RWPE2 (cell line): ENCODE measurements around the gene FABP2.
"Not testable (repeated sequence)": the region's sequence is repeated elsewhere in the genome, so short reads cannot be mapped to it uniquely, and the experiment has no call there.

ENCODE experiments used
- ATAC-seq: fragments of 200-7000 bp; cut with Tn5 transposase; 3 replicates; pipeline ENCODE4 v1.9.1; 2021; ENCODE audit warnings: low read depth
- DNase-seq: peaks from one replicate; pipeline ENCODE4 v3.0.0-alpha.2; 2020; ENCODE audit warnings: low spot score
- H3K27ac ChIP-seq: fragments of 450-650 bp; 2 replicates; pipeline ENCODE4 v1.5.1; 2017; ENCODE audit warnings: mild to moderate bottlenecking; ENCODE audit not compliant: poor library complexity, severe bottlenecking
- H3K27me3 ChIP-seq: fragments of 250-450 bp; sonication (Bioruptor Pico); 2 replicates; pipeline ENCODE4 v1.5.1; 2021; ENCODE audit warnings: mild to moderate bottlenecking, moderate library complexity; ENCODE audit not compliant: insufficient read depth, poor library complexity, severe bottlenecking
- H3K36me3 ChIP-seq: fragments of 250-450 bp; sonication (Bioruptor Pico); 2 replicates; pipeline ENCODE4 v1.5.1; 2020; ENCODE audit warnings: low read depth, mild to moderate bottlenecking, moderate library complexity
- H3K4me1 ChIP-seq: fragments of 250-450 bp; sonication (Bioruptor Pico); 2 replicates; pipeline ENCODE4 v1.5.1; 2021; ENCODE audit warnings: mild to moderate bottlenecking, moderate library complexity; ENCODE audit not compliant: insufficient read depth, poor library complexity, severe bottlenecking
- H3K4me3 ChIP-seq: fragments of 250-450 bp; sonication (Bioruptor Pico); 2 replicates; pipeline ENCODE4 v1.5.1; 2021; ENCODE audit warnings: mild to moderate bottlenecking, moderate library complexity; ENCODE audit not compliant: severe bottlenecking
- H3K9me3 ChIP-seq: fragments of 250-450 bp; sonication (Bioruptor Pico); 2 replicates; pipeline ENCODE4 v1.5.1; 2021; ENCODE audit warnings: mild to moderate bottlenecking, moderate library complexity; ENCODE audit not compliant: severe bottlenecking
- TF ChIP-seq, protein P1 (sequence below): fragments of 450-650 bp; IDR thresholded peaks from one replicate; pipeline ENCODE4 v1.5.1; 2017; ENCODE audit warnings: mild to moderate bottlenecking, moderate library complexity; ENCODE audit not compliant: poor library complexity, severe bottlenecking

The FABP2 gene

DNA sequence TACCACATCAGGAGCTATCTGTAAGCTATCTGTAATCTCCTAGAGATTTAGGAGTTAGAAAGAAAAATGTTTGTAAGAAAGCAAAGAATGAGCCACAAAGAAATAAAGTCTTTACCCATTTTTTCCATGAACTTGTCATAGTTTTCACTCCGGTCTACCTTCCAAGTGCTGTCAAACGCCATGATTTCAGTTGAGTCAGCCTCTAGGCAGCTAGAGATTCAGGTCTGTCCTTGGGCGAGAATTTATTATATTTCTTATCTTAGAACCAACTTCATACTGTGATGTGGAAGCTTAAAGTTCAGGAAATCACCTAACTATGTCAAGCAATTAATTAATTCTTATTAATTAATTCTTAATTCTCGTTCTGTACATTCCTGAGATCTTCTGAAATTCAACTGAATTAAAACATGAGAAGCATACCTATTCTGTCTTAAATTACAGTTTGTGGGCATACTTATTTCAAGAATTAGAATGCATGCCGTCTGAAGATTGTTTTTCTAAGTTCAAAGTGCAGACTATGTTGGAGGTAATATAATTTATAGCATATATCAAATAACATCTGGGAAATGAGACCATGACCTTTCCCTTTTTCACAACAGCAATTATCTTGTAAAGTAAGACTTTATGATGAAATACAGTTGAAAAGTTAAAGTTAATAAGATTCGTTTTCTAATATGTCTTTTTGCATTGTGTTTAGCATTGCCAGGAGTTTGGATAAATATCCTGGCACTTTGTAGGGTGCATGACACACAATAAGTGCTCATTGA lies at the start of gene FABP2:
FABP2 (minus strand) TSS at position 218 of the 767 bp plus-strand sequence; CDS start at position 182, 36 bp downstream.
- TF ChIP-seq, protein P1, sequence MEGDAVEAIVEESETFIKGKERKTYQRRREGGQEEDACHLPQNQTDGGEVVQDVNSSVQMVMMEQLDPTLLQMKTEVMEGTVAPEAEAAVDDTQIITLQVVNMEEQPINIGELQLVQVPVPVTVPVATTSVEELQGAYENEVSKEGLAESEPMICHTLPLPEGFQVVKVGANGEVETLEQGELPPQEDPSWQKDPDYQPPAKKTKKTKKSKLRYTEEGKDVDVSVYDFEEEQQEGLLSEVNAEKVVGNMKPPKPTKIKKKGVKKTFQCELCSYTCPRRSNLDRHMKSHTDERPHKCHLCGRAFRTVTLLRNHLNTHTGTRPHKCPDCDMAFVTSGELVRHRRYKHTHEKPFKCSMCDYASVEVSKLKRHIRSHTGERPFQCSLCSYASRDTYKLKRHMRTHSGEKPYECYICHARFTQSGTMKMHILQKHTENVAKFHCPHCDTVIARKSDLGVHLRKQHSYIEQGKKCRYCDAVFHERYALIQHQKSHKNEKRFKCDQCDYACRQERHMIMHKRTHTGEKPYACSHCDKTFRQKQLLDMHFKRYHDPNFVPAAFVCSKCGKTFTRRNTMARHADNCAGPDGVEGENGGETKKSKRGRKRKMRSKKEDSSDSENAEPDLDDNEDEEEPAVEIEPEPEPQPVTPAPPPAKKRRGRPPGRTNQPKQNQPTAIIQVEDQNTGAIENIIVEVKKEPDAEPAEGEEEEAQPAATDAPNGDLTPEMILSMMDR, result no peak
- ATAC-seq, result no peak

DNA sequence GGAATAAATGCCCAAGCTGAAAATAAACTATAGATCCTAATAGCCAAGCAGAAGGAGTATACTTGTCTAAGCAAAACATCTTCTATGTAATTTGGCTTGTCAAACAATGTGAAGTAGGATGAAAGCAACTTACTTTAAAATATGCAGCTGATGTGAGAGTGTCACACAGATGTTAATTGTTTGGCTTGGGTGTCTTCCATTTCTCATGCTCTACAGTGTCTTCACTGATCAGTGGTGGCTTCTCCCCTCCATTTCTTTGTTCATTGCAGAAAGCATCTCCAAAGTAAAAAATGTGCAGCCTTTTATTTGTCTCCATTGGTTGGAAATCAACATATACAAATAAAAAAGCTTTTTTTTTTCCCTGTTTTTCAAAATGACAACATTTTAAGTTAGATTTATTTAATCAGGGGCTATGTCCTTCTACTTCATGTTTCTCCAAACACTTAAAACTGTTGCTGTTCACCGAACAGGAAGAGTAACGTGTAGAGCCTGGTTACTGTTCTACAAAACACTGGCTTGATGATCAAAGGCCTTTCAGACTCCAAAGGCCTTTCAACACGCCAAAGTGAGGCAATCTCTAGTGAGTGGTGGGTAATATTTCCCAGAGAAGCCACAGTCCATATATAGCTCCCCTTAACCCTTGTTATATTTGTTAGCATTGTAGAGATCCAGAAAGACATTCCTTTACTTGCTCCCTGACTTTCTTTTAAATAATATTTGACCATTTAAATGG lies 49.2 kb upstream of the FABP2 start:
- not testable (repeated sequence) for H3K4me3 ChIP-seq, ATAC-seq

More for the DNA sequence above, at the start of gene FABP2:
- Histone ChIP-seq H3K9me3 (no peaks in the 10 kb centered on the region), H3K27me3 (no peaks in the 10 kb centered on the region), H3K36me3 (no peaks in the 10 kb centered on the region), H3K27ac (no peak within 1 kb of the TSS), H3K4me1 (no peaks in the 10 kb centered on the region), H3K4me3 (no peak within 1 kb of the TSS)
- no peak for DNase-seq

DNA sequence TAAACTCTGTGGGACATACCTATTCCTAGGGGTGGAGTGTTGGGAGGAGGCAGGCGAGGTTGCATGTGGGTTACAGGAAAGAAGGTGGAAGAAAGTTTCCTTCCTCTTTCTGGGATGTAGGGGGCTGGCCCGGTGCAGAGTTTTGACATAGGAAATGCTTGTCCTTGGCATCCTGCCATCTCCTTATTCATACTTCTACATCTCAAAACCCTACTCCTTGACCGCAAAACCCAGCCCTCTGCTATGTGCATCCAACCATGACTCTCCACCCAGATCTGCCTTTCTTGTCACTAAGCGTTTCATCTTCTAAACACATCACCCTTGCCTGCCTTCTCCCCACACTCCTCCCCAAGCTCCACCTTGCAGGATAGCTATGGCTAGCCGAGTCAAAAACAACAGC lies 48.5 kb upstream of the FABP2 start:
- not testable (repeated sequence) for H3K4me3 ChIP-seq, H3K27ac ChIP-seq, H3K36me3 ChIP-seq, H3K27me3 ChIP-seq, H3K9me3 ChIP-seq, H3K4me1 ChIP-seq
- peak; percentile 56 for DNase-seq
- peak; percentile 97 for ATAC-seq

More for the DNA sequence above, 49.2 kb upstream of the FABP2 start:
- H3K27me3 ChIP-seq, H3K4me1 ChIP-seq, H3K9me3 ChIP-seq, DNase-seq, H3K27ac ChIP-seq, H3K36me3 ChIP-seq: not testable (repeated sequence)

DNA sequence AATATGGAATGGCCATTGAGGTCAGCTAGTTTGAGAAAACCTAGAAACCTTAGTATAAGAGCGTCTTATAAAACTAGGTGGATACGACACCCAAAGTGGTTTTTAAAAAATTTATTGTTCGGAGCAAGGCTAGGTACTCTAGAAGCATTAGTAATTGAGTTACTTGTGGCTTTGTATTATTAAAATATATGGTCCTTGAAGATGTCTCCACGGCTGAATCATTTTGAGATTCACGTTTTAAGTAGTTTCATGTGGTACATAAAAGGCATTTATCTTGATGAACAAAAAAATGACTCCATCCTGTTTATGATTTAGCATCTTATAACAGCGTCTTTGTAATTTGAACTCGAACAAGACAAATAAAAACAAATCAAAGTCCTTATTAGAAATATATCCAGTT lies 44.9 kb upstream of the FABP2 start:
- not testable (repeated sequence) for H3K4me1 ChIP-seq, H3K27ac ChIP-seq, ATAC-seq, DNase-seq, H3K27me3 ChIP-seq, H3K9me3 ChIP-seq, H3K36me3 ChIP-seq, H3K4me3 ChIP-seq

DNA sequence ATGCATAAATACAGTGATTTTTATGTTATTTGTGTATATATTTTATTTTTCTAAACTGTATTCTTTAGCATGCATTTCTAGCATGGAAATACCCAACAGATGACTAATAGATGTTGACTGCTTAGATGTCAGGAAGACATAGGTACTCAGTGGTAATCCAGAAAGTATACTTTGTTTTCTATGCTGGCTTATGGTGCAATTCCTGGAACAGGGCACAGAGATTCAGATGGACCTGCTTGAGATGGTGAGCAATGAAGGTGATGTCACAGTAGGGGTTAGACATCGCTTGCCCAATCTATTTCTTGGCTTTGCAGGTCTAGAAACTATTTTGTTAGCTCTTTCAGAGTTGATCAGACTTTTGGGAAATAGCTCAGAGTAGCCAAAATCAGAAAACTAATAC lies 42.3 kb upstream of the FABP2 start:
- not testable (repeated sequence) for H3K27me3 ChIP-seq, H3K4me1 ChIP-seq, H3K27ac ChIP-seq, DNase-seq, H3K36me3 ChIP-seq, H3K4me3 ChIP-seq, H3K9me3 ChIP-seq
- ATAC-seq, result peak; percentile 57; the same call in 1 of the 3 replicates

DNA sequence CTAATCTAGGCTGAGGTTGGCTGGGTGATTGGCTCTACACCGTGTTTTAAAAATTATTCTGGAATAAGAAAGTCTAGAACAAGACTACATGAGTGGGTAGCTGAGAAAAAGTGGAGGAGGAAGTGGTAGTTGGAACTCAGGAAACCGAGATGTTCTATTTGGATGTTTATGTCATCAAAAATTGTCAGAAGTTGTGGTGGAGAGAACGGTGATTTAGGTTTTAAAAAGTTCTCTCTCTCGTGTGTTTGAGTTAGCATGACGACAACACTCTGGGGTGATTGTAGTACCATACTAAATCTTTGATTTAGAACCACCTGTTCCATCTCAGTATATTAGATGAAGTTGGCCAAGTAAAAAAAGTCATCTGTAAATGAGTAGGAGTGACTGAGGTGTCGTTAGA lies 41.4 kb upstream of the FABP2 start:
- not testable (repeated sequence) for H3K27me3 ChIP-seq, H3K4me1 ChIP-seq, ATAC-seq, H3K27ac ChIP-seq, DNase-seq, H3K4me3 ChIP-seq, H3K9me3 ChIP-seq, H3K36me3 ChIP-seq

DNA sequence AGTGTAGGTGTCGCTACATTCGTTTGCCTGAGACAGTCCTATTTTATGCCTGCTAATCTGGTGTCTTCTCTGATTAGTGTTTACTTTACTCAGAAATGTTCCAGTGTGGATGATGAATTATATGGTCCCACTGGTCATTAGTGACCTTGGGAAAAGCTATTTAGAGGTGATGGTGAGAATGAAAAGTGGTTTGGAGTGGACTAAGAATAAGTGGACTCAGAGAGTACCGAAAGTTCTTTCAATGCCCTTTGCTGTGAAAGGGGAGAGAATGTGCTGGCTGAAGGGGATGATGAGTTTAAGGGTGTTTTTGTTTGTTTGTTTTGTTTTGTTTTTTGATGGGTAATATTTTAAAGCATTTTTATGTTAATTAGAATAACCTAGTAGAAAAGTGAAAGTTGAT lies 40.5 kb upstream of the FABP2 start:
- not testable (repeated sequence) for ATAC-seq, DNase-seq

DNA sequence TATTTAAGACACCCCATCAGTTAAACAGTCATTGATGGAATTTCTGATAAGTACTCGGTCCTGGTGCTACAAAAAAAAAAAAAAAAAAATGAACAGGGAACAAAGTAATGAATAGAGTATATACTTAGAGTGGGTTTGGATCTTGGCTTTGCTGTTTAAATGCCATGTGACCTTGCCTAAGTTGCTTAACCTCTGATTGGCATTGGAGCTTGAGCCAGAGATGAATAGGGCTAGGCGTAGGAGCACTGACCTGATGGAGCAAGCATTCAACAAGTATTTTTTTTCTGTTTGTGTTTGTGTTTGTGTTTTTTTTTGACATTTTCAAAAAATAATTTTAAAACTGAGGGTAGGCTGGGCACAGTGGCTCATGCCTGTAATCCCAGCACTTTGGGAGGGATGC lies 37.9 kb upstream of the FABP2 start:
- H3K27ac ChIP-seq, result not testable (repeated sequence)

More for the DNA sequence above, 40.5 kb upstream of the FABP2 start:
- H3K9me3 ChIP-seq, H3K36me3 ChIP-seq, H3K4me1 ChIP-seq, H3K27me3 ChIP-seq, H3K27ac ChIP-seq, H3K4me3 ChIP-seq: not testable (repeated sequence)

DNA sequence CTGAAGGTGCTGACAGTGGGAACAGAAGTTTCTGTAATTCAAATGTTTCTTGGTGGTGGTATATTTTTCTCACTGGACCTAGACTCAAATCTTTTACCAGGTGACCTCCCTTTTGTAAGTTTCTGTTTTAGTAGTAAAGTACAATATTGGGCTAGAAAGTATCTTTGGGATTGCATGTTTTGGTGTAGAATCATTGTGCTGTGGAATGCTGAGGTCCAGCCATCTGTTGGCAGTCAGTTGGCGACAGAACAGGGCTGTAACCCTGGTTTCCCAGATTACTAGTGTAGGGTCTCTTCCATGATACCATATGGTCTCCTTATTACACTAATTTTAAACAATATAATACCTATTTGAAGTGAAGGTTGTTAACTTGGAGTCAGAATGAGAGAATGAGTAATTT lies 34.9 kb upstream of the FABP2 start:
- not testable (repeated sequence) for DNase-seq, H3K4me3 ChIP-seq, H3K27me3 ChIP-seq, H3K9me3 ChIP-seq, H3K36me3 ChIP-seq, H3K27ac ChIP-seq, H3K4me1 ChIP-seq, ATAC-seq

More for the DNA sequence above, 37.9 kb upstream of the FABP2 start:
- not testable (repeated sequence) for ATAC-seq, H3K27me3 ChIP-seq, H3K4me1 ChIP-seq, H3K4me3 ChIP-seq, H3K9me3 ChIP-seq, H3K36me3 ChIP-seq, DNase-seq

DNA sequence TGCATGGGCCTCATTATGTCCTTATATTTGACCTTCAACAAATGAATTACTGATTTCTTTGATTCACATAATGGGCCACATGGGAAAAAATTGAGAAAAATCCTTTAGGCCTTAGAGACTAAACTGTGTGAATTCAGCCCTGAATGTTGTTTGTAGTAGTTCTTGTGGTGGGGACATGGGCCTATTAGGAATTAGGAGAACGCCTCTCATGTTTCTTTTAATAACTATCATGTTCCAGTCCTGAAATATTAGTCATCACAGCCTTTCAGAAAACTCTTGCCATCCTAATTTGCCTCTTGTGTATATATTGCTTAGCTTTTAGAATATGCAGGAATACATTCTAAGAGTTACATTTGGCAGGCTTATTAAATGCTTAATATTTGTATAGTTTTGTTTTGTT lies 34.1 kb upstream of the FABP2 start:
- H3K27ac ChIP-seq, H3K36me3 ChIP-seq, H3K9me3 ChIP-seq, H3K4me3 ChIP-seq, H3K4me1 ChIP-seq, H3K27me3 ChIP-seq, ATAC-seq, DNase-seq: not testable (repeated sequence)
